ENCODE results near the gene MTHFD1L.

DNA sequence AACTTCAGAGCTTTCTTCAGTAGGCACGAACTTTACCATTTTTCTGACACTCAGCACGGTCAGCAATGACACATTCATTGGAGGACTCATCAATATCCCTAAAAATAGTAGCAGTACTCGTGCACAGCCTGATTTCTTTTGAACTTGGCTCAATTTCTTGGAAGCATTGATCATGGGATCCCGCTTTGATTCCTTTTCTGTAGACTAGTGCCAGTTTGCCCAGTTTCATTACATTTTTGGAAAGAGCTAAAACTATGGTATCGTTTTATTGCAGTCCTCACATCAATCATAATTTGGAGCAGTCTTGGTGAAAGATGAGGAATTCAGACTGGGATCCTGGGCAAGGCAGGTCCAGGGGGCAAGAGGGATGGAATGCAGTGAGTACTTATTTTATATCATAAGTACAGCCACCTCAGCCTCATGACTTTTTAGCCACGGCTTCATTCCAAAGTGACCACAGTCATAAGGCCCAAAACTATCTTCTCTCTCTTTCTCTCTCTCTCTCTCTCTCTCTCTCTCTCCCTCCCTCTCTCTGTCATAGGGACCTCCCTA is 203.3 kb downstream of the MTHFD1L start:
- TF ChIP-seq POLR2AphosphoS2 (IDR thresholded peaks at IDR 0.05; ENCODE audit: low read length) = no peak
- TF ChIP-seq, protein P1, sequence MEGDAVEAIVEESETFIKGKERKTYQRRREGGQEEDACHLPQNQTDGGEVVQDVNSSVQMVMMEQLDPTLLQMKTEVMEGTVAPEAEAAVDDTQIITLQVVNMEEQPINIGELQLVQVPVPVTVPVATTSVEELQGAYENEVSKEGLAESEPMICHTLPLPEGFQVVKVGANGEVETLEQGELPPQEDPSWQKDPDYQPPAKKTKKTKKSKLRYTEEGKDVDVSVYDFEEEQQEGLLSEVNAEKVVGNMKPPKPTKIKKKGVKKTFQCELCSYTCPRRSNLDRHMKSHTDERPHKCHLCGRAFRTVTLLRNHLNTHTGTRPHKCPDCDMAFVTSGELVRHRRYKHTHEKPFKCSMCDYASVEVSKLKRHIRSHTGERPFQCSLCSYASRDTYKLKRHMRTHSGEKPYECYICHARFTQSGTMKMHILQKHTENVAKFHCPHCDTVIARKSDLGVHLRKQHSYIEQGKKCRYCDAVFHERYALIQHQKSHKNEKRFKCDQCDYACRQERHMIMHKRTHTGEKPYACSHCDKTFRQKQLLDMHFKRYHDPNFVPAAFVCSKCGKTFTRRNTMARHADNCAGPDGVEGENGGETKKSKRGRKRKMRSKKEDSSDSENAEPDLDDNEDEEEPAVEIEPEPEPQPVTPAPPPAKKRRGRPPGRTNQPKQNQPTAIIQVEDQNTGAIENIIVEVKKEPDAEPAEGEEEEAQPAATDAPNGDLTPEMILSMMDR (IDR thresholded peaks at IDR 0.05 in 2 of 3, conservative IDR thresholded peaks at IDR 0.05 in 1 of 3; ENCODE audit: insufficient read depth in 2 of 3, low read depth in 1 of 3, low read length in 3 of 3) = no peak
- no peak for TF ChIP-seq NFE2L1 (tag; IDR thresholded peaks at IDR 0.05; ENCODE audit: borderline replicate concordance, low read depth)
- TF ChIP-seq POLR2A (conservative IDR thresholded peaks at IDR 0.05) = no peak
- TF ChIP-seq, protein P2, sequence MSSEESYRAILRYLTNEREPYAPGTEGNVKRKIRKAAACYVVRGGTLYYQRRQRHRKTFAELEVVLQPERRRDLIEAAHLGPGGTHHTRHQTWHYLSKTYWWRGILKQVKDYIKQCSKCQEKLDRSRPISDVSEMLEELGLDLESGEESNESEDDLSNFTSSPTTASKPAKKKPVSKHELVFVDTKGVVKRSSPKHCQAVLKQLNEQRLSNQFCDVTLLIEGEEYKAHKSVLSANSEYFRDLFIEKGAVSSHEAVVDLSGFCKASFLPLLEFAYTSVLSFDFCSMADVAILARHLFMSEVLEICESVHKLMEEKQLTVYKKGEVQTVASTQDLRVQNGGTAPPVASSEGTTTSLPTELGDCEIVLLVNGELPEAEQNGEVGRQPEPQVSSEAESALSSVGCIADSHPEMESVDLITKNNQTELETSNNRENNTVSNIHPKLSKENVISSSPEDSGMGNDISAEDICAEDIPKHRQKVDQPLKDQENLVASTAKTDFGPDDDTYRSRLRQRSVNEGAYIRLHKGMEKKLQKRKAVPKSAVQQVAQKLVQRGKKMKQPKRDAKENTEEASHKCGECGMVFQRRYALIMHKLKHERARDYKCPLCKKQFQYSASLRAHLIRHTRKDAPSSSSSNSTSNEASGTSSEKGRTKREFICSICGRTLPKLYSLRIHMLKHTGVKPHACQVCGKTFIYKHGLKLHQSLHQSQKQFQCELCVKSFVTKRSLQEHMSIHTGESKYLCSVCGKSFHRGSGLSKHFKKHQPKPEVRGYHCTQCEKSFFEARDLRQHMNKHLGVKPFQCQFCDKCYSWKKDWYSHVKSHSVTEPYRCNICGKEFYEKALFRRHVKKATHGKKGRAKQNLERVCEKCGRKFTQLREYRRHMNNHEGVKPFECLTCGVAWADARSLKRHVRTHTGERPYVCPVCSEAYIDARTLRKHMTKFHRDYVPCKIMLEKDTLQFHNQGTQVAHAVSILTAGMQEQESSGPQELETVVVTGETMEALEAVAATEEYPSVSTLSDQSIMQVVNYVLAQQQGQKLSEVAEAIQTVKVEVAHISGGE (CRISPR knock-in tag; IDR thresholded peaks at IDR 0.05) = no peak
- TF ChIP-seq JUND (IDR thresholded peaks at IDR 0.05; ENCODE audit: borderline replicate concordance, low read depth, low read length) = no peak
- no peak for TF ChIP-seq JUND (tag; IDR thresholded peaks at IDR 0.05; ENCODE audit: borderline replicate concordance, low read depth, low read length)
- TF ChIP-seq POLR2AphosphoS5 (IDR thresholded peaks at IDR 0.05; ENCODE audit: control insufficient read depth, insufficient read depth, low read depth, low read length) = no peak
- no peak for TF ChIP-seq NRF1 (conservative IDR thresholded peaks at IDR 0.05 in 1 of 2, IDR thresholded peaks at IDR 0.05 in 1 of 2)
- TF ChIP-seq CBX5 (IDR thresholded peaks at IDR 0.05; ENCODE audit: borderline replicate concordance, low read depth) = no peak
- TF ChIP-seq ZFP36 (IDR thresholded peaks at IDR 0.05; ENCODE audit: low read depth, low read length, partially characterized antibody) = no peak

All from K562 (cell line).